HCT116 (cell line): Measurements from ENCODE around the gene FRRS1.

Experiments
- ATF3 ChIP-seq: IDR thresholded peaks from 2 replicates; pipeline ENCODE4 v1.6.1; 2012
- CTCF ChIP-seq, 3 experiments: fragments of 200-600 bp in 1 of 3; sonication (generic) in 1 of 3; IDR thresholded peaks in 2 of 3; conservative IDR thresholded peaks in 1 of 3; 2 replicates each; pipeline ENCODE4 v1.5.1; 2012 to 2017; ENCODE audit warnings: low read depth in 2 of 3, low read length in 2 of 3, antibody characterized with exemption in 1 of 3, borderline replicate concordance in 1 of 3, control low read depth in 1 of 3, mild to moderate bottlenecking in 1 of 3, mixed read lengths in 1 of 3, mixed run types in 1 of 3, moderate library complexity in 1 of 3; ENCODE audit not compliant: insufficient read depth in 1 of 3
- JUND ChIP-seq: IDR thresholded peaks from 2 replicates; pipeline ENCODE4 v1.6.1; 2012
- MAX ChIP-seq: IDR thresholded peaks from 2 replicates; pipeline ENCODE4 v1.6.1; 2012
- POLR2A ChIP-seq: IDR thresholded peaks from 2 replicates; pipeline ENCODE4 v1.7.0; 2011; ENCODE audit warnings: borderline replicate concordance; ENCODE audit not compliant: insufficient read depth, insufficient read length; ENCODE audit errors: extremely low read depth
- RAD21 ChIP-seq: IDR thresholded peaks from 2 replicates; pipeline ENCODE4 v1.6.1; 2012; ENCODE audit warnings: low read depth, mild to moderate bottlenecking
- REST ChIP-seq: IDR thresholded peaks from 2 replicates; pipeline ENCODE4 v1.6.1; 2012; ENCODE audit warnings: low read depth
- ZBTB33 ChIP-seq: IDR thresholded peaks from 2 replicates; pipeline ENCODE4 v1.6.1; 2011; ENCODE audit warnings: mild to moderate bottlenecking, low read length, moderate library complexity; ENCODE audit not compliant: insufficient replicate concordance; ENCODE audit errors: extremely low read depth
- ZFX ChIP-seq: fragments of 450-650 bp; IDR thresholded peaks from 2 replicates; pipeline ENCODE4 v1.6.1; 2017

GRCh38 chr1:99677416-99677815 lies 89.0 kb downstream of the FRRS1 start:
- no peak for TF ChIP-seq POLR2A
- TF ChIP-seq ZBTB33: no peak
- TF ChIP-seq RAD21: no peak
- TF ChIP-seq ATF3: no peak
- no peak for TF ChIP-seq CTCF (IDR thresholded peaks at IDR 0.05 in 2 of 3, conservative IDR thresholded peaks at IDR 0.05 in 1 of 3; ENCODE audit: borderline replicate concordance in 1 of 3, insufficient read depth in 1 of 3, low read depth in 2 of 3, low read length in 2 of 3)
- no peak for TF ChIP-seq REST
- no peak for TF ChIP-seq ZFX
- no peak for TF ChIP-seq JUND
- TF ChIP-seq MAX: no peak
